Measurements from ENCODE around the gene C3. TPM values are rescaled to one million over a fixed set of nuclear protein-coding genes. Genes with fewer than 3 reads are reported as not detected.

Gene C3
- 3.1 and 60.0 TPM in 2 replicates for total RNA-seq

GRCh38 chr19:6720369-6721137 lies at the start of gene C3:
TSS of gene C3 (minus strand) at chr19:6720650. CDS start at chr19:6720589, 61 bp downstream.

GRCh38 chr19:6767357-6768235 lies 47.1 kb upstream of the C3 start, which contains the start of gene SH2D3A:
TSS of gene SH2D3A (minus strand) at chr19:6767435. CDS start at chr19:6763748, 3,687 bp downstream.

GRCh38 chr19:6739390-6739882 lies 19.0 kb upstream of the C3 start, which contains the start of gene TRIP10:
TSS of gene TRIP10 (plus strand) at chr19:6739680. CDS start at chr19:6739762, 82 bp downstream.

GRCh38 chr19:6737284-6737872 lies 16.9 kb upstream of the C3 start, which contains the start of gene GPR108:
TSS of gene GPR108 (minus strand) at chr19:6737580. CDS start at chr19:6737576, 4 bp downstream.

Other genes starting within 250 kb of the C3 start
- not detected in 2 replicates for gene DENND1C, start 238.9 kb downstream of the C3 start, total RNA-seq
- gene TUBB4A, start 218.3 kb downstream of the C3 start, total RNA-seq: 0.60 TPM in 1 of 2 replicates, not detected in the other
- 0.14 and 0.30 TPM in 2 replicates for gene TNFSF9, start 189.6 kb downstream of the C3 start, total RNA-seq
- gene CD70, start 129.5 kb downstream of the C3 start, total RNA-seq: not detected in 2 replicates
- gene TNFSF14, start 50.5 kb downstream of the C3 start, total RNA-seq: under 0.01 TPM in 1 of 2 replicates, not detected in the other
- 38.2 and 47.5 TPM in 2 replicates for gene GPR108, start 16.9 kb upstream of the C3 start, total RNA-seq
- gene TRIP10, start 19.0 kb upstream of the C3 start, total RNA-seq: 38.9 and 40.6 TPM in 2 replicates
- gene SH2D3A, start 46.8 kb upstream of the C3 start, total RNA-seq: not detected in 2 replicates
- not detected in 2 replicates for gene VAV1, start 52.1 kb upstream of the C3 start, total RNA-seq
- gene ADGRE1, start 166.9 kb upstream of the C3 start, total RNA-seq: not detected in 2 replicates

Data from smooth muscle cell of the umbilical artery (primary cell).